Neural progenitor cell (in vitro differentiated cells): ENCODE measurements around the gene TM9SF4. TPM values are rescaled to one million over a fixed set of nuclear protein-coding genes. Genes with fewer than 3 reads are reported as not detected.

Experiments
- DNase-seq: peaks from one replicate; pipeline ENCODE4 v3.0.0-alpha.2; 2016; ENCODE audit warnings: low spot score
- H2AFZ ChIP-seq: fragments of 200-600 bp; sonication (generic); replicated peaks from 2 replicates; pipeline ENCODE4 v1.6.1; 2016; ENCODE audit warnings: antibody characterized with exemption
- H3F3A ChIP-seq: fragments of 200-600 bp; sonication (generic); 2 replicates; pipeline ENCODE4 v1.6.1; 2016; ENCODE audit warnings: antibody characterized with exemption, low read depth
- H3K27ac ChIP-seq: fragments of 200-600 bp; sonication (generic); 2 replicates; pipeline ENCODE4 v1.5.1; 2016; ENCODE audit warnings: mild to moderate bottlenecking
- H3K27me3 ChIP-seq: fragments of 200-600 bp; sonication (generic); 2 replicates; pipeline ENCODE4 v1.6.1; 2016; ENCODE audit warnings: mild to moderate bottlenecking, moderate library complexity
- H3K36me3 ChIP-seq: fragments of 200-600 bp; sonication (generic); 2 replicates; pipeline ENCODE4 v1.5.1; 2016
- H3K4me1 ChIP-seq: fragments of 200-600 bp; sonication (generic); 2 replicates; pipeline ENCODE4 v1.6.1; 2016; ENCODE audit warnings: mixed run types
- H3K4me2 ChIP-seq: fragments of 200-600 bp; sonication (generic); 2 replicates; pipeline ENCODE4 v1.6.1; 2016
- H3K4me3 ChIP-seq: fragments of 200-600 bp; sonication (generic); 2 replicates; pipeline ENCODE4 v1.5.1; 2016
- H3K79me2 ChIP-seq: fragments of 200-600 bp; sonication (generic); 2 replicates; pipeline ENCODE4 v1.6.1; 2016; ENCODE audit warnings: low read depth
- H3K9ac ChIP-seq: fragments of 200-600 bp; sonication (generic); 2 replicates; pipeline ENCODE4 v1.6.1; 2016
- H3K9me3 ChIP-seq: fragments of 200-600 bp; sonication (generic); 2 replicates; pipeline ENCODE4 v1.5.1; 2016; ENCODE audit warnings: low read depth
- H4K20me1 ChIP-seq: fragments of 200-600 bp; sonication (generic); 2 replicates; pipeline ENCODE4 v1.6.1; 2016; ENCODE audit warnings: low read depth
- H3K27ac Mint-ChIP-seq: 3 replicates; pipeline ENCODE4 v1.8.0; 2021; ENCODE audit warnings: mixed read lengths
- H3K27me3 Mint-ChIP-seq: 2 replicates; pipeline ENCODE4 v1.8.0; 2022; ENCODE audit warnings: low read depth, mild to moderate bottlenecking, inconsistent platforms, moderate library complexity, mixed read lengths; ENCODE audit not compliant: insufficient read depth
- H3K36me3 Mint-ChIP-seq: 3 replicates; pipeline ENCODE4 v1.8.0; 2021; ENCODE audit warnings: mixed read lengths
- H3K4me1 Mint-ChIP-seq: 3 replicates; pipeline ENCODE4 v1.8.0; 2021; ENCODE audit warnings: mixed read lengths
- H3K4me3 Mint-ChIP-seq: 3 replicates; pipeline ENCODE4 v1.8.0; 2021; ENCODE audit warnings: mild to moderate bottlenecking, moderate library complexity, mixed read lengths
- H3K9me3 Mint-ChIP-seq: 3 replicates; pipeline ENCODE4 v1.8.0; 2020; ENCODE audit warnings: mixed read lengths
- CTCF ChIP-seq: fragments of 200-600 bp; sonication (generic); IDR thresholded peaks from 2 replicates; pipeline ENCODE4 v1.5.1; 2017; ENCODE audit warnings: antibody characterized with exemption, mild to moderate bottlenecking
- EZH2 ChIP-seq: fragments of 200-600 bp; sonication (generic); IDR thresholded peaks from 2 replicates; pipeline ENCODE4 v1.6.1; 2017; ENCODE audit warnings: antibody characterized with exemption, mild to moderate bottlenecking, moderate library complexity
- EZH2phosphoT487 ChIP-seq: fragments of 200-600 bp; sonication (generic); IDR thresholded peaks from 2 replicates; pipeline ENCODE4 v1.6.1; 2017; ENCODE audit warnings: antibody characterized with exemption
- total RNA-seq: library from RNA; depleted of rRNA; stranded (reverse); fragments of >200 nt; gene quantifications from 2 replicates; pipeline ENCODE4 v1.2.3, GENCODE V29; 2015; ENCODE audit warnings: low replicate concordance

TM9SF4 gene
- total RNA-seq, 1 donor from 2014 or later = 27.9 TPM

DNA sequence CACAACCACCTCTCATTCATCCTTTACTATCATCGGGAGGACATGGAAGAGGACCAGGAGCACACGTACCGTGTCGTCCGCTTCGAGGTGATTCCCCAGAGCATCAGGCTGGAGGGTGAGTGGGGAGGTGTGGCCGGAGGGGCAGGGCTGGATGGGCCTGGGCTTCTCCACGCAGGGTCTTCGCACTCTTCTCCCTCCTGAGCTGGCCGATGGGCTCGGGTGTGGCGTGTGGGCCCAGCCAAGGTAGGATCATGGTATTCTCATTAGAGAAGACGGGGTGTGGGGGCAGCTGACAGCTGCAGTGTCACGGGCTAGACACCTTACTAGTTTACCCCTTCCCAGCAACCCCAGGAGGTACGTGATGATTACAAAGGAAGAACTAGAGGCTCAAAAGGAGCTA lies 33.5 kb downstream of the TM9SF4 start:
- H4K20me1 ChIP-seq = peaks cover under 1% of the 10 kb centered on the region
- DNase-seq = no peak
- no peaks in the 10 kb centered on the region for H3K79me2 ChIP-seq
- Mint-ChIP-seq H3K9me3 (no peaks in the 10 kb centered on the region), H3K27me3 (peaks cover 2% of the 10 kb centered on the region), H3K27ac (no peak overlapping the region), H3K4me1 (no peaks in the 10 kb centered on the region), H3K4me3 (no peak overlapping the region), H3K36me3 (peaks cover 45% of the 10 kb centered on the region)
- H3K4me3 ChIP-seq = no peak overlapping the region
- H3K36me3 ChIP-seq = peaks cover 4% of the 10 kb centered on the region
- no peaks in the 10 kb centered on the region for H3K9me3 ChIP-seq
- no peak overlapping the region for H3K9ac ChIP-seq
- H2AFZ ChIP-seq = no peak overlapping the region
- TF ChIP-seq CTCF (no peak), EZH2phosphoT487 (no peak), EZH2 (no peak)
- H3K27me3 ChIP-seq = no peaks in the 10 kb centered on the region
- H3F3A ChIP-seq = no peaks in the 10 kb centered on the region
- no peak overlapping the region for H3K27ac ChIP-seq
- no peaks in the 10 kb centered on the region for H3K4me1 ChIP-seq
- H3K4me2 ChIP-seq = no peak overlapping the region

DNA sequence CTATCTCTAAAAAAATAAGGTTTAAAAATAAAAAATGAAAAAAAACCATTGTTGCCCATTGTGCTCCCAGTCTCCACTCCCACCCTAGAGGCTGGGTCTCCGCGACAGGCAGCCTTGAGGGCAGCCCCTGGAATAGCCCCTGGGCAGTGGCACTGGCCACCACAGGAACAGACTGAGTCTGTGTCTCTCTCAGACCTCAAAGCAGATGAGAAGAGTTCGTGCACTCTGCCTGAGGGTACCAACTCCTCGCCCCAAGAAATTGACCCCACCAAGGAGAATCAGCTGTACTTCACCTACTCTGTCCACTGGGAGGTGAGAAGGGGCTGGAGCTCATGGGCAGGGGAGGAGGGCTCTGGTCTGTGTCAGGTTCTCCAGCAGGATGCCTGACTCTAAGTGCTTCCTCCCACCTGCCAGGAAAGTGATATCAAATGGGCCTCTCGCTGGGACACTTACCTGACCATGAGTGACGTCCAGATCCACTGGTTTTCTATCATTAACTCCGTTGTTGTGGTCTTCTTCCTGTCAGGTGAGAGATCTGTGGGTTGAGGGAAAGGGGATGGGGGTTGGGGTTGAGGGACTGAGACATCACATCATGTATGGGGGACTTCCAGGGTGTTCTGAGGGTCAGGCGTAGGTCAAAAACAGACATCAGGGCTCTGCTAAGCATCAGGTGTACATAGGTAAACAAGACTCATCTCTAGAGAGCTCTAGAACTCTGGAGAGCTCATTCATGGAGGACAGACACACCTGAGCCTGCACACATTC lies 35.6 kb downstream of the TM9SF4 start:
- Mint-ChIP-seq H3K4me3 (no peak overlapping the region), H3K4me1 (no peaks in the 10 kb centered on the region), H3K36me3 (peaks cover 42% of the 10 kb centered on the region), H3K27ac (no peak overlapping the region), H3K9me3 (no peaks in the 10 kb centered on the region), H3K27me3 (peaks cover 2% of the 10 kb centered on the region)
- Histone ChIP-seq H3K4me2 (no peak overlapping the region), H2AFZ (no peak overlapping the region), H3K36me3 (peaks cover 11% of the 10 kb centered on the region), H3K27me3 (no peaks in the 10 kb centered on the region), H3K79me2 (no peaks in the 10 kb centered on the region), H3F3A (no peaks in the 10 kb centered on the region), H3K4me1 (no peaks in the 10 kb centered on the region), H3K9me3 (no peaks in the 10 kb centered on the region), H3K4me3 (no peak overlapping the region), H3K27ac (no peak overlapping the region), H3K9ac (no peak overlapping the region), H4K20me1 (no peaks in the 10 kb centered on the region)
- TF ChIP-seq CTCF (no peak), EZH2 (no peak), EZH2phosphoT487 (no peak)
- DNase-seq = no peak

GRCh38 chr20:32149566-32150170 lies 40.2 kb downstream of the TM9SF4 start:
- no peak overlapping the region for H3K9ac ChIP-seq
- Mint-ChIP-seq H3K27me3 (peaks cover 4% of the 10 kb centered on the region), H3K9me3 (no peaks in the 10 kb centered on the region), H3K36me3 (peaks cover 30% of the 10 kb centered on the region), H3K4me3 (no peak overlapping the region), H3K4me1 (no peaks in the 10 kb centered on the region), H3K27ac (no peak overlapping the region)
- H3K4me3 ChIP-seq = no peak overlapping the region
- H2AFZ ChIP-seq = no peak overlapping the region
- no peak overlapping the region for H3K27ac ChIP-seq
- no peak for TF ChIP-seq CTCF
- TF ChIP-seq EZH2phosphoT487 = no peak
- TF ChIP-seq EZH2 = no peak
- H3K9me3 ChIP-seq = no peaks in the 10 kb centered on the region
- H4K20me1 ChIP-seq = no peaks in the 10 kb centered on the region
- H3K4me2 ChIP-seq = no peak overlapping the region
- peaks cover 11% of the 10 kb centered on the region for H3K36me3 ChIP-seq
- H3K79me2 ChIP-seq = no peaks in the 10 kb centered on the region
- H3F3A ChIP-seq = peaks cover 2% of the 10 kb centered on the region
- no peak for DNase-seq
- no peaks in the 10 kb centered on the region for H3K4me1 ChIP-seq
- H3K27me3 ChIP-seq = no peaks in the 10 kb centered on the region
